Measurements from ENCODE around the gene RNF113B.

GRCh38 chr13:98133946-98134345, 43.1 kb downstream of the RNF113B start:
- TF ChIP-seq, protein P1, sequence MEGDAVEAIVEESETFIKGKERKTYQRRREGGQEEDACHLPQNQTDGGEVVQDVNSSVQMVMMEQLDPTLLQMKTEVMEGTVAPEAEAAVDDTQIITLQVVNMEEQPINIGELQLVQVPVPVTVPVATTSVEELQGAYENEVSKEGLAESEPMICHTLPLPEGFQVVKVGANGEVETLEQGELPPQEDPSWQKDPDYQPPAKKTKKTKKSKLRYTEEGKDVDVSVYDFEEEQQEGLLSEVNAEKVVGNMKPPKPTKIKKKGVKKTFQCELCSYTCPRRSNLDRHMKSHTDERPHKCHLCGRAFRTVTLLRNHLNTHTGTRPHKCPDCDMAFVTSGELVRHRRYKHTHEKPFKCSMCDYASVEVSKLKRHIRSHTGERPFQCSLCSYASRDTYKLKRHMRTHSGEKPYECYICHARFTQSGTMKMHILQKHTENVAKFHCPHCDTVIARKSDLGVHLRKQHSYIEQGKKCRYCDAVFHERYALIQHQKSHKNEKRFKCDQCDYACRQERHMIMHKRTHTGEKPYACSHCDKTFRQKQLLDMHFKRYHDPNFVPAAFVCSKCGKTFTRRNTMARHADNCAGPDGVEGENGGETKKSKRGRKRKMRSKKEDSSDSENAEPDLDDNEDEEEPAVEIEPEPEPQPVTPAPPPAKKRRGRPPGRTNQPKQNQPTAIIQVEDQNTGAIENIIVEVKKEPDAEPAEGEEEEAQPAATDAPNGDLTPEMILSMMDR (IDR thresholded peaks at IDR 0.05; ENCODE audit: low read length) = no peak
- no peak for TF ChIP-seq EZH2 (IDR thresholded peaks at IDR 0.05; ENCODE audit: borderline replicate concordance, low read length)
